Measurements from ENCODE around the gene BCAP31.

DNA sequence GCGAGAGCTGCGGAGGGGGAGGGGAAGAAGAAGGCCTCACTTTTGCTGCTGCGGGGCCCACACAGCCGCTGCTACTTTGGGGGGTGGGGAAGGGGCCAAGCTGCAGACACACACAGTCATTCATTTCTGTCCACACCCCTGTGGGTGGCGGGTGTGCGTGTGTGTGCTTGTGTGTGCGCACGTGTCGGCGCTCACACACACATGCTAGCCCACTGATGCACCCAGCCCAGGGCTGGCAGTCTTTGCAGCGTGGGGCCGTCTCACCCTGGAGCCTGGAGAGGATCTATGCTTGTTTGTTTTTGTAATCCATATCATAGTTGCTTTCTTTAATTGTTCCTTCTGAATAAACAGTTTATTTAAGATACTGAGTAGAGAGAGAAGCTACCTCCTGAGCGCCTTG is 73.2 kb downstream of the BCAP31 start:
- TF ChIP-seq, protein P1, sequence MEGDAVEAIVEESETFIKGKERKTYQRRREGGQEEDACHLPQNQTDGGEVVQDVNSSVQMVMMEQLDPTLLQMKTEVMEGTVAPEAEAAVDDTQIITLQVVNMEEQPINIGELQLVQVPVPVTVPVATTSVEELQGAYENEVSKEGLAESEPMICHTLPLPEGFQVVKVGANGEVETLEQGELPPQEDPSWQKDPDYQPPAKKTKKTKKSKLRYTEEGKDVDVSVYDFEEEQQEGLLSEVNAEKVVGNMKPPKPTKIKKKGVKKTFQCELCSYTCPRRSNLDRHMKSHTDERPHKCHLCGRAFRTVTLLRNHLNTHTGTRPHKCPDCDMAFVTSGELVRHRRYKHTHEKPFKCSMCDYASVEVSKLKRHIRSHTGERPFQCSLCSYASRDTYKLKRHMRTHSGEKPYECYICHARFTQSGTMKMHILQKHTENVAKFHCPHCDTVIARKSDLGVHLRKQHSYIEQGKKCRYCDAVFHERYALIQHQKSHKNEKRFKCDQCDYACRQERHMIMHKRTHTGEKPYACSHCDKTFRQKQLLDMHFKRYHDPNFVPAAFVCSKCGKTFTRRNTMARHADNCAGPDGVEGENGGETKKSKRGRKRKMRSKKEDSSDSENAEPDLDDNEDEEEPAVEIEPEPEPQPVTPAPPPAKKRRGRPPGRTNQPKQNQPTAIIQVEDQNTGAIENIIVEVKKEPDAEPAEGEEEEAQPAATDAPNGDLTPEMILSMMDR (IDR thresholded peaks at IDR 0.05), result no peak
- no peak for TF ChIP-seq POLR2A (IDR thresholded peaks at IDR 0.05)

Measured in heart left ventricle (tissue), 13 donors.